ENCODE measurements around the gene GRPEL1. TPM values are rescaled to one million over a fixed set of nuclear protein-coding genes. Genes with fewer than 3 reads are reported as not detected.
A peak's percentile ranks its signal among the peaks of the same experiment; 100 is the strongest.

The GRPEL1 gene
- total and polyA plus RNA-seq, 9 of the 15 experiments (the other 6 are each of a cell fraction or from before 2014, with no cell fraction given): 43.4 to 192 (median 86.6) TPM

DNA sequence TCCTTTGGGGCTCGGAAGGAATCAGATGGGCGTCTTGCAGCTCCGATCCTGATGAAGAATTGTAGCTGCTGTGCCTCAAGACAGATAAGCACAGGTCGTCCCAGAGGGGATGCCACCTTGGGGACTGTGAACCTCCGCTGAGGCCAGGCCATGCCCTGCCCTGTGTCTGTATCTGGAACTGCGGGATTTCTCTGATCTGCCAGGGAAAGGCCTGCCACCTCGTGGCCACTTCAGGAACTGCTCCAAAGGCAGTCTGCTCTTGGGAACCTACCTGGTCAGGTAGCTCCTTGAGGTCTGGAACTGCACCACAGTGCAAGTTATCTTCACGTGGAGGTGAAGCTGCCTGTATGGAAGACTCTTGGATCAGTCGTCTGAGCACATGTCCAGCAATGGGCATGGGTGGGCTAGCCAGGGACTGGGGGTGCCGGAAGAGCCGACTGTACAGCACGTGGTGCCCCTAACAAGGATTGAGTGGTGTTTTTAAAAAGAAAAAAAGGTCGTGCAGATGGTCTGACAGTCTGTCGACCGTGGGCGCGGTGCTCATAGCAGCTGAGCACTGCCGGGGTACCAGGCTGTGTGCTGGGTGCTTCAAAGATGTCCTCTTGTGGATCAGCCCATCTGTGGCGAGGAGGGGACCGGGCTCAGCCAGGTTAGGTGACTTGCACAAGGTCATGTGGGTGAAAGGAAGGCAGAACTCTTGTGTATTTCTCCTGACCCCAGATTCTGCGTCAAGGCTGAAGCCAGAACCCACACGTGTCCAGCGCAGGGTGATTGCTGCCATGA, 3.1 kb upstream of the GRPEL1 start (continued):
- TF ChIP-seq SIRT6 (IDR thresholded peaks at IDR 0.05; ENCODE audit: low read depth, low read length) (no peak), CBFB (CRISPR knock-in tag; IDR thresholded peaks at IDR 0.05) (0 out of 2 replicates have a peak, but pooled peaks have one; percentile 48), TFE3 (CRISPR knock-in tag; IDR thresholded peaks at IDR 0.05) (no peak), ZNF644 (tag; IDR thresholded peaks at IDR 0.05; ENCODE audit: low read depth) (no peak), ZNF408 (CRISPR knock-in tag; IDR thresholded peaks at IDR 0.05; ENCODE audit: low read depth) (no peak), ZNF77 (CRISPR knock-in tag; IDR thresholded peaks at IDR 0.05) (no peak), HNRNPH1 (optimal IDR thresholded peaks at IDR 0.05; ENCODE audit: low read depth, low read length) (no peak), BHLHE40 (IDR thresholded peaks at IDR 0.05; ENCODE audit: low read length) (0 out of 2 replicates have a peak, but pooled peaks have one; percentile 24), ZC3H4 (CRISPR knock-in tag; IDR thresholded peaks at IDR 0.05; ENCODE audit: borderline replicate concordance) (no peak), CHD2 (IDR thresholded peaks at IDR 0.05; ENCODE audit: low read depth, low read length) (no peak), RHOXF2B (CRISPR knock-in tag; conservative IDR thresholded peaks at IDR 0.05) (no peak), HDGF (IDR thresholded peaks at IDR 0.05) (no peak), RAD51 (IDR thresholded peaks at IDR 0.05; ENCODE audit: borderline replicate concordance, low read depth) (no peak), FOXK1 (CRISPR knock-in tag; IDR thresholded peaks at IDR 0.05; ENCODE audit: borderline replicate concordance) (no peak), ZNF3 (CRISPR knock-in tag; IDR thresholded peaks at IDR 0.05) (no peak), SMC3 (conservative IDR thresholded peaks at IDR 0.05; ENCODE audit: insufficient read depth, low read depth, low read length) (peak; percentile 93), PURB (CRISPR knock-in tag; IDR thresholded peaks at IDR 0.05; ENCODE audit: low read depth) (no peak), SLC30A9 (CRISPR knock-in tag; IDR thresholded peaks at IDR 0.05) (no peak), NONO (IDR thresholded peaks at IDR 0.05; ENCODE audit: low read depth in 2 of 2, low read length in 1 of 2) (no peak), UBTF (IDR thresholded peaks at IDR 0.05; ENCODE audit: borderline replicate concordance in 1 of 2, low read depth in 2 of 2, low read length in 2 of 2) (no peak)
- TF ChIP-seq, protein P1, sequence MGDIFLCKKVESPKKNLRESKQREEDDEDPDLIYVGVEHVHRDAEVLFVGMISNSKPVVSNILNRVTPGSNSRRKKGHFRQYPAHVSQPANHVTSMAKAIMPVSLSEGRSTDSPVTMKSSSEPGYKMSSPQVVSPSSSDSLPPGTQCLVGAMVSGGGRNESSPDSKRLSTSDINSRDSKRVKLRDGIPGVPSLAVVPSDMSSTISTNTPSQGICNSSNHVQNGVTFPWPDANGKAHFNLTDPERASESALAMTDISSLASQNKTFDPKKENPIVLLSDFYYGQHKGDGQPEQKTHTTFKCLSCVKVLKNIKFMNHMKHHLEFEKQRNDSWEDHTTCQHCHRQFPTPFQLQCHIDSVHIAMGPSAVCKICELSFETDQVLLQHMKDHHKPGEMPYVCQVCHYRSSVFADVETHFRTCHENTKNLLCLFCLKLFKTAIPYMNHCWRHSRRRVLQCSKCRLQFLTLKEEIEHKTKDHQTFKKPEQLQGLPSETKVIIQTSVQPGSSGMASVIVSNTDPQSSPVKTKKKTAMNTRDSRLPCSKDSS (IDR thresholded peaks at IDR 0.05; ENCODE audit: low read depth, partially characterized antibody): no peak
- TF ChIP-seq, protein P2, sequence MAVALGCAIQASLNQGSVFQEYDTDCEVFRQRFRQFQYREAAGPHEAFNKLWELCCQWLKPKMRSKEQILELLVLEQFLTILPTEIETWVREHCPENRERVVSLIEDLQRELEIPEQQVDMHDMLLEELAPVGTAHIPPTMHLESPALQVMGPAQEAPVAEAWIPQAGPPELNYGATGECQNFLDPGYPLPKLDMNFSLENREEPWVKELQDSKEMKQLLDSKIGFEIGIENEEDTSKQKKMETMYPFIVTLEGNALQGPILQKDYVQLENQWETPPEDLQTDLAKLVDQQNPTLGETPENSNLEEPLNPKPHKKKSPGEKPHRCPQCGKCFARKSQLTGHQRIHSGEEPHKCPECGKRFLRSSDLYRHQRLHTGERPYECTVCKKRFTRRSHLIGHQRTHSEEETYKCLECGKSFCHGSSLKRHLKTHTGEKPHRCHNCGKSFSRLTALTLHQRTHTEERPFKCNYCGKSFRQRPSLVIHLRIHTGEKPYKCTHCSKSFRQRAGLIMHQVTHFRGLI (CRISPR knock-in tag; IDR thresholded peaks at IDR 0.05): no peak

Measured in K562 (cell line).